WTC11 (cell line): ENCODE measurements around the gene DNAAF5. TPM values are rescaled to one million over a fixed set of nuclear protein-coding genes. Genes with fewer than 3 reads are reported as not detected.
A peak's percentile ranks its signal among the peaks of the same experiment; 100 is the strongest.

ENCODE experiments used
- ATAC-seq: fragments of 200-7000 bp; cut with Tn5 transposase; 2 replicates; pipeline ENCODE4 v1.10.0; 2021; ENCODE audit warnings: mild to moderate bottlenecking, moderate library complexity
- CTCF ChIA-PET: fragments of 300-600 bp; sonication (Branson Sonifier 250); formaldehyde crosslinking; loops from one replicate; lab custom pipeline; 2021; ENCODE audit warnings: antibody characterized with exemption; lab: Charles Lee
- POLR2A ChIA-PET: fragments of 350-600 bp; sonication (Branson Sonifier 250); formaldehyde crosslinking; loops from one replicate; lab custom pipeline; 2021; ENCODE audit warnings: antibody characterized with exemption; lab: Charles Lee
- DNase-seq: peaks from one replicate; pipeline ENCODE4 v3.0.0; 2021; ENCODE audit warnings: low spot score
- H3K27ac Mint-ChIP-seq: 2 replicates; pipeline ENCODE4 v1.8.0; 2021; ENCODE audit warnings: mixed read lengths
- H3K27me3 Mint-ChIP-seq: 2 replicates; pipeline ENCODE4 v1.8.0; 2021; ENCODE audit warnings: low read depth, mild to moderate bottlenecking, moderate library complexity, mixed read lengths
- H3K36me3 Mint-ChIP-seq: 2 replicates; pipeline ENCODE4 v1.8.0; 2021; ENCODE audit warnings: mixed read lengths
- H3K4me1 Mint-ChIP-seq: 2 replicates; pipeline ENCODE4 v1.8.0; 2022; ENCODE audit warnings: mixed read lengths
- H3K4me3 Mint-ChIP-seq: 2 replicates; pipeline ENCODE4 v1.8.0; 2021; ENCODE audit warnings: mild to moderate bottlenecking, moderate library complexity, mixed read lengths
- H3K9me3 Mint-ChIP-seq: 2 replicates; pipeline ENCODE4 v1.8.0; 2021; ENCODE audit warnings: mixed read lengths
- AFF4 ChIP-seq: sonication (generic); formaldehyde crosslinking; IDR thresholded peaks from 2 replicates; pipeline ENCODE4 v1.8.1; 2023; ENCODE audit warnings: mild to moderate bottlenecking, missing genetic modification reagents, borderline replicate concordance
- ARID4B ChIP-seq: sonication (generic); formaldehyde crosslinking; IDR thresholded peaks from 2 replicates; pipeline ENCODE4 v1.8.0; 2023; ENCODE audit warnings: missing genetic modification reagents, mild to moderate bottlenecking, borderline replicate concordance
- CBFB ChIP-seq: sonication (generic); formaldehyde crosslinking; IDR thresholded peaks from 2 replicates; pipeline ENCODE4 v1.8.1; 2022; ENCODE audit warnings: mild to moderate bottlenecking, low read depth, missing genetic modification reagents
- ELF4 ChIP-seq: sonication (generic); formaldehyde crosslinking; IDR thresholded peaks from 2 replicates; pipeline ENCODE4 v1.8.1; 2022; ENCODE audit warnings: low read depth, mild to moderate bottlenecking, moderate library complexity, missing genetic modification reagents
- FOXJ3 ChIP-seq: sonication (generic); formaldehyde crosslinking; IDR thresholded peaks from 2 replicates; pipeline ENCODE4 v1.9.0; 2021; ENCODE audit warnings: missing genetic modification reagents, mild to moderate bottlenecking, borderline replicate concordance
- GRHL2 ChIP-seq: fragments of 250-450 bp; sonication (Bioruptor Pico); IDR thresholded peaks from 2 replicates; pipeline ENCODE4 v1.8.0; 2022; ENCODE audit warnings: mild to moderate bottlenecking, moderate library complexity; ENCODE audit not compliant: insufficient replicate concordance, severe bottlenecking
- HMGA2 ChIP-seq: fragments of 250-450 bp; sonication (Bioruptor Pico); IDR thresholded peaks from 2 replicates; pipeline ENCODE4 v1.4.0; 2021; ENCODE audit warnings: mild to moderate bottlenecking, moderate library complexity
- MXD4 ChIP-seq: fragments of 250-450 bp; sonication (Bioruptor Pico); IDR thresholded peaks from 2 replicates; pipeline ENCODE4 v1.8.0; 2021; ENCODE audit warnings: mild to moderate bottlenecking, moderate library complexity, borderline replicate concordance
- NR2C2 ChIP-seq: sonication (generic); formaldehyde crosslinking; IDR thresholded peaks from 2 replicates; pipeline ENCODE4 v1.8.0; 2022; ENCODE audit warnings: mild to moderate bottlenecking, missing genetic modification reagents
- SMAD4 ChIP-seq: sonication (generic); formaldehyde crosslinking; IDR thresholded peaks from 2 replicates; pipeline ENCODE4 v1.8.0; 2022; ENCODE audit warnings: mild to moderate bottlenecking, missing genetic modification reagents
- SOX15 ChIP-seq: fragments of 250-450 bp; sonication (Bioruptor Pico); IDR thresholded peaks from 2 replicates; pipeline ENCODE4 v1.9.0; 2021; ENCODE audit warnings: mild to moderate bottlenecking
- TCF7 ChIP-seq: sonication (generic); formaldehyde crosslinking; IDR thresholded peaks from 2 replicates; pipeline ENCODE4 v1.8.0; 2022; ENCODE audit warnings: mild to moderate bottlenecking, low read depth, missing genetic modification reagents, moderate library complexity
- TP53 ChIP-seq: sonication (generic); formaldehyde crosslinking; IDR thresholded peaks from 2 replicates; pipeline ENCODE4 v1.8.1; 2023; ENCODE audit warnings: mild to moderate bottlenecking, missing genetic modification reagents
- ZBTB43 ChIP-seq: sonication (generic); formaldehyde crosslinking; IDR thresholded peaks from 2 replicates; pipeline ENCODE4 v1.8.1; 2023; ENCODE audit warnings: mild to moderate bottlenecking, missing genetic modification reagents
- ZNF512 ChIP-seq: sonication (generic); formaldehyde crosslinking; IDR thresholded peaks from 2 replicates; pipeline ENCODE4 v1.8.1; 2022; ENCODE audit warnings: missing genetic modification reagents, borderline replicate concordance
- ZNF532 ChIP-seq: fragments of 250-450 bp; sonication (Bioruptor Pico); IDR thresholded peaks from 2 replicates; pipeline ENCODE4 v1.9.0; 2021; ENCODE audit warnings: mild to moderate bottlenecking, borderline replicate concordance
- total RNA-seq: library from RNA; stranded (reverse); gene quantifications from 3 replicates; pipeline ENCODE4 v1.2.3, GENCODE V29; 2021

DNAAF5 gene
- total RNA-seq, 1 experiment from 2014 or later = 62.2 TPM

GRCh38 chr7:826230-826917 is 99.9 kb downstream of the DNAAF5 start:
- peaks cover 65% of the 10 kb centered on the region for H3K4me1 Mint-ChIP-seq
- no peaks in the 10 kb centered on the region for H3K9me3 Mint-ChIP-seq
- ATAC-seq = no peak
- no peak overlapping the region for H3K4me3 Mint-ChIP-seq
- peak overlapping the region; percentile 68 for H3K27ac Mint-ChIP-seq
- peaks cover 5% of the 10 kb centered on the region; the same call in 1 of the 2 replicates for H3K36me3 Mint-ChIP-seq
- no peak for TF ChIP-seq HMGA2
- TF ChIP-seq TP53 (CRISPR knock-in tag) = no peak
- no peak for TF ChIP-seq ELF4 (CRISPR knock-in tag)
- no peak for TF ChIP-seq MXD4 (CRISPR knock-in tag)
- TF ChIP-seq AFF4 = no peak
- TF ChIP-seq CBFB (CRISPR knock-in tag) = no peak
- no peak for TF ChIP-seq ARID4B
- TF ChIP-seq GRHL2 (CRISPR knock-in tag) = no peak
- no peak for TF ChIP-seq ZBTB43
- no peak for TF ChIP-seq SMAD4 (CRISPR knock-in tag)
- no peak for TF ChIP-seq ZNF532 (CRISPR knock-in tag)
- TF ChIP-seq FOXJ3 (CRISPR knock-in tag) = no peak
- no peak for TF ChIP-seq SOX15 (CRISPR knock-in tag)
- TF ChIP-seq TCF7 (CRISPR knock-in tag) = no peak
- TF ChIP-seq ZNF512 (CRISPR knock-in tag) = no peak
- no peak for TF ChIP-seq NR2C2 (CRISPR knock-in tag)
- no peak for DNase-seq
- H3K27me3 Mint-ChIP-seq = no peaks in the 10 kb centered on the region
- ChIA-PET CTCF (interaction anchor here (1.2 to 1.5 kb wide), 3 partner anchors 9 to 46 kb away, joined by 3 to 4 read pairs (median 3); no protein-coding TSS in a partner anchor), POLR2A (no interaction called here)
